Retinal pigment epithelial cell (primary cell): ENCODE data around the gene FRMD3.

ENCODE experiments used
- DNase-seq: peaks from one replicate; pipeline ENCODE4 v3.0.0-alpha.2; 2010; ENCODE audit warnings: low read depth
- H3K4me3 ChIP-seq: 2 replicates; pipeline ENCODE4 v1.5.1; 2011; ENCODE audit warnings: mild to moderate bottlenecking, low read length, control low read depth, moderate library complexity
- TF ChIP-seq, protein P1 (sequence below): conservative IDR thresholded peaks from 2 replicates; pipeline ENCODE4 v1.5.1; 2011; ENCODE audit warnings: low read depth, low read length, control low read depth, inconsistent platforms

FRMD3 gene

DNA sequence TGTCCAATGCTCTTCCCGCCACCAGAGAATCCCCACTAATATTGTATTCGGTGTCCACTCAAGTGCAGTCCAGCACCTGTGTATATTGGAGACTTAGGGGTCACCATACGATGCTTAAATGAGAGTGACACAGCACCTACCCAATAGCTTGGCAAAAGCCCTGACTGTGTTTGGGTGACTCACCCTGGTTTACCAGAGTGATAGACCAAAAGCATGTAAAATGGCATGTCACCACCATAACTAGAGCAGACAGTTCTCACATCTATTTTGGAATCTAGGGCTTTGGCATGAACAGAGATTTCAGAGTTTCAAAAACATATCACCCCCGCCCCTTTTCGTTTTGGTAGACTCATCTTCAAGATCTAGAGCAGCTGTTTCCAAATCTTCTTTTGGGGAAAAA lies 257.9 kb downstream of the FRMD3 start:
- no peak for DNase-seq
- TF ChIP-seq, protein P1, sequence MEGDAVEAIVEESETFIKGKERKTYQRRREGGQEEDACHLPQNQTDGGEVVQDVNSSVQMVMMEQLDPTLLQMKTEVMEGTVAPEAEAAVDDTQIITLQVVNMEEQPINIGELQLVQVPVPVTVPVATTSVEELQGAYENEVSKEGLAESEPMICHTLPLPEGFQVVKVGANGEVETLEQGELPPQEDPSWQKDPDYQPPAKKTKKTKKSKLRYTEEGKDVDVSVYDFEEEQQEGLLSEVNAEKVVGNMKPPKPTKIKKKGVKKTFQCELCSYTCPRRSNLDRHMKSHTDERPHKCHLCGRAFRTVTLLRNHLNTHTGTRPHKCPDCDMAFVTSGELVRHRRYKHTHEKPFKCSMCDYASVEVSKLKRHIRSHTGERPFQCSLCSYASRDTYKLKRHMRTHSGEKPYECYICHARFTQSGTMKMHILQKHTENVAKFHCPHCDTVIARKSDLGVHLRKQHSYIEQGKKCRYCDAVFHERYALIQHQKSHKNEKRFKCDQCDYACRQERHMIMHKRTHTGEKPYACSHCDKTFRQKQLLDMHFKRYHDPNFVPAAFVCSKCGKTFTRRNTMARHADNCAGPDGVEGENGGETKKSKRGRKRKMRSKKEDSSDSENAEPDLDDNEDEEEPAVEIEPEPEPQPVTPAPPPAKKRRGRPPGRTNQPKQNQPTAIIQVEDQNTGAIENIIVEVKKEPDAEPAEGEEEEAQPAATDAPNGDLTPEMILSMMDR, result no peak
- no peak overlapping the region for H3K4me3 ChIP-seq

DNA sequence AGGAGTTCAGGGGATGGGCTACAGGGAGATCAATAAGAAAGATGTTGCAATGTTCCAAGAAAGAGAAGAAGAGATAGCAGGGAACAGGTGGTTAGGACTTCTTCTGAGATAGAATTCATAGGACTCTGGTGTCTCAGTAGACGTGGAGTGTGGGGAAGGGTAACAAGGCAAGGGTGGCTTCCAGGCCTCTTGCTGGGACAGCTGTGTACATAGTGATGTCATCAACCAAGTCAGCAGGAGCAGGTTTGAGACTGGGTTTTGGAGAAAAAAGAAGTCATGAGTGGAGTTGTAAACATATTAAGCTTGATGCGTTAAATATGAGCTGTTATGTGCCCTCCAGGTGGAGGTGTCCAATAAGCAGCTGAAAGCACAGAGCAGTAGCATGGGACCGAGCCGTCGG lies 263.4 kb downstream of the FRMD3 start:
- DNase-seq, result no peak
- TF ChIP-seq, protein P1, result no peak
- H3K4me3 ChIP-seq, result no peak overlapping the region

DNA sequence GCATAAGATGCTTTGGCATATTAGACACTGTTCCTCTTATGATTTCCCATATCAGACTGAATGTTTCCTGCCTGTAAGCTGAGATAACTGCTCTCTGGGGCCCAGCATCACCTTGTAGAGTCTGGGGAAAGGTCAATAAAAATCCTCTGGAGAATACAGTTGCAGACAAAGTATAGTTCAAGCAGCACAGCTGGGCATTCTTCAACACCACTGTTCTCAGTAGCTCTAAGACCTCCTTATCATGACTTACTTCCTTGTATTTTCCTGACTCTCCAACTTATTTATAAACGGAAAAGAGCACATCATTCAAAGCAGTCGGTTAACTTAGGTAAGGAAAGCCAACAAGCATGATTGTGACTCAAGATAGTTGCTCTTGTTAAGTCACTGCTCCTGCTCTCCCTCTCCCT lies 266.5 kb downstream of the FRMD3 start:
- TF ChIP-seq, protein P1, result no peak
- DNase-seq, result no peak

DNA sequence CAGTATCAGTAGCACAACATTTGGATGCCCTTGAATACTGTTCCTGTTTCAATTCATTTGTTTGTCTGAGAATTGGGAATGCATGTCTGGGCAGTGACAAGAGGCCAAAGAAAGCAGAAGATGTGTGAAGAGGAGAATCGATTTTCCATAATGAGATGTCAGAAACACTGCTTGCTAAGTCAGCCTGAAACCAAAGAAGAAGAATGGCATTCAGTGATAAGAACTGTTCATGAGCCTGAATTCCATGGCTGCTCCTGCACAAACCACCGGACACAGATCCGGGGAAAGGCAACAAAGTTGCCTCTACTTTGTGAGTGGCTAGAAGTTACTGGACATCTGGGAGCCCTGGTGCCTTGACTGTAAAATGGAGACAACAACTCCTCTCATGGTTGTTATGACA lies 268.1 kb downstream of the FRMD3 start:
- no peak for DNase-seq
- TF ChIP-seq, protein P1, result no peak
- no peak overlapping the region for H3K4me3 ChIP-seq

More for the DNA sequence above, 266.5 kb downstream of the FRMD3 start:
- H3K4me3 ChIP-seq, result no peak overlapping the region

DNA sequence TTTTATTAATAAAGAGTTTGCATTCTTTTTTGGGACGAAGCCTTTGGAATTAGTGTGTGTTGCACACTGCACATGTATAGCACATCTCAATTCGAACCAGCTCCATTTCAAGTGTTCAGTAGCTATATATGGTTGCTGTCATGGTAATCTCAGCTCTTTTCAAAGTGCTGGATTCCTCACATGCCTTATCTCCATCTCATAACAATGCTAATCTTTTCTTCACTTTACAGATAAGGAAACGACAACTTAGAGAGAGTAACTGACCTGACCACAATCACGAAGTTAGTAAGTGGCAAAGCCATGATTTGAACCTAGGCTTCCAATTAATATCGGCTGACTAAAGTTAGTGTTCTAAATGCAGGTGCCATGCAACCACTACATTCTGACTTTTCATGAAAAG lies 270.5 kb downstream of the FRMD3 start:
- H3K4me3 ChIP-seq, result no peak overlapping the region
- no peak for DNase-seq
- TF ChIP-seq, protein P1, result no peak

DNA sequence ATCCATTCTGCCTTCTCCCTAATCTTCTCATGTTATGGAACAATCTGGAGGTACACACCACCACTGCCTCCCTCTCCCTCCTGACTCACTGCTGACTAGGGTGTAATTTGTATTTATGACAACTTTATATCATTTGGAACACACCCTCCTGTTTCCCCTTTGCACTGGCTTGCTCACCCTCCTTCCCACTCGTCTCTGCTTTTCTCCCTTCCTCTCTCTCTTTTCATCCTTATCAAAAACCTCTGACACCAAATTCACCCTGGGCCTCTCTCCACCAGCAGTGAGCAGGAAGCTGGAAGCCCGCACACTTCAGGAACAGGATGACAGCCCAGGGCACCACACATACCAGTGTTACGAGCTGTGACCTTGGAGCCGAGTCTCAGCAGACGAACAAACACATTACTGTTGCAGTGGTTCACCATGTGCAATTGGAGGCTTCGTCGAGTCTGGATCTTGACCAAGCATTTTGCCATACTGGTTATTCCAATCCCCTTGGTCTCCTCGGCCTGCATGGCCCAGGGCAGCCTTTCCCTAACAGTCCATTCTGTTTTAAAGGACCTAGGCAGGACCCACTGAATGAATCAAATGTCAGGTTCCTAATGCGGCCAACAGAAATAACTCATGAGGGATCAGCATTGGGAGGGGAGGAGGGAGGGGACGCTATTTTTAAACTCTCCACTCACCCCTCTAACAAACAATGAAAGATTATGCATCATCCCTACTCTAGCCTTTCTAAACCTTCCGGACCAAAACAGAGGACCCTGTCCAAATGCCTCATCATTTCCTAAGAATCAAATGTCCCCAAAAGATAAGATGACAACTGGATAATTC lies 271.3 kb downstream of the FRMD3 start:
- no peak overlapping the region for H3K4me3 ChIP-seq
- DNase-seq, result no peak

More for the DNA sequence above, 271.3 kb downstream of the FRMD3 start:
- TF ChIP-seq, protein P1, result no peak
